Gastroesophageal sphincter (tissue), 4 donors: ENCODE results near the gene C4orf36. TPM values are rescaled to one million over a fixed set of nuclear protein-coding genes. Genes with fewer than 3 reads are reported as not detected.

Source experiments
- ATAC-seq: fragments of 150-250 bp; one replicate; pipeline ENCODE4 v1.9.1; 2016; ENCODE audit warnings: mild to moderate bottlenecking, moderate library complexity
- H3K27ac ChIP-seq, 4 donors: fragments of 200-600 bp; sonication (generic) in 3 of 4; 1 replicate in 3 of 4; 2 replicates in 1 of 4; pipeline ENCODE4 v1.5.1; 2016 to 2019
- H3K27me3 ChIP-seq: fragments of 200-600 bp; sonication (generic); one replicate; pipeline ENCODE4 v1.5.1; 2019
- H3K36me3 ChIP-seq, 2 donors: fragments of 200-600 bp; sonication (generic); one replicate each; pipeline ENCODE4 v1.5.1; 2019; ENCODE audit warnings: control low read depth in 1 of 2
- H3K4me1 ChIP-seq, 3 donors: fragments of 200-600 bp; sonication (generic); 1 replicate in 2 of 3; 2 replicates in 1 of 3; pipeline ENCODE4 v1.5.1; 2016 to 2019; ENCODE audit warnings: control low read depth in 2 of 3
- H3K4me3 ChIP-seq, 2 donors: fragments of 200-600 bp; sonication (generic); one replicate each; pipeline ENCODE4 v1.5.1; 2019; ENCODE audit warnings: mild to moderate bottlenecking in 1 of 2, moderate library complexity in 1 of 2
- H3K9me3 ChIP-seq, 3 donors: fragments of 200-600 bp; sonication (generic); one replicate each; pipeline ENCODE4 v1.5.1; 2017 to 2019; ENCODE audit warnings: control low read depth in 2 of 3
- CTCF ChIP-seq, 4 experiments: fragments of 200-600 bp in 2 of 4; fragments of 450-650 bp in 2 of 4; sonication (generic) in 1 of 4; IDR thresholded peaks; one replicate each; pipeline ENCODE4 v1.5.1; 2017 to 2019; ENCODE audit warnings: antibody characterized with exemption in 4 of 4, mild to moderate bottlenecking in 2 of 4, moderate library complexity in 2 of 4
- EP300 ChIP-seq: sonication (generic); formaldehyde crosslinking; IDR thresholded peaks from one replicate; pipeline ENCODE4 v1.6.1; 2017; ENCODE audit warnings: antibody characterized with exemption, mild to moderate bottlenecking
- POLR2A ChIP-seq, 2 donors: fragments of 450-650 bp; IDR thresholded peaks; one replicate each; pipeline ENCODE4 v1.6.1; 2017; ENCODE audit warnings: antibody characterized with exemption in 2 of 2, mild to moderate bottlenecking in 2 of 2, moderate library complexity in 1 of 2
- POLR2AphosphoS5 ChIP-seq: sonication (generic); formaldehyde crosslinking; IDR thresholded peaks from one replicate; pipeline ENCODE4 v1.6.1; 2017; ENCODE audit warnings: antibody characterized with exemption
- WGBS, 2 donors: methylation state at CpG; one replicate each; pipeline ENCODE4 v1.1.5; 2018; ENCODE audit warnings: low coverage in 1 of 2; 5-methylcytosine and 5-hydroxymethylcytosine counted together
- total RNA-seq, 4 donors: library from RNA; depleted of rRNA; stranded (reverse); fragments of >200 nt; gene quantifications; one replicate each; pipeline ENCODE4 v1.1.0, GENCODE V29; 2016

Gene C4orf36
- total RNA-seq, 4 donors from 2014 or later: not detected

- WGBS, 2 donors: 92 to 93% methylated on average over 6 to 16 of the region's 19 CpGs
These were observed 914 bp upstream of the C4orf36 start for GRCh38 chr4:86893136-86893535.

GRCh38 chr4:86892636-86892960 is 376 bp upstream of the C4orf36 start:
- WGBS, 2 donors: 3 to 26% methylated on average over 3 to 7 of the region's 13 CpGs
- H3K27ac ChIP-seq: peak overlapping the region in 3 of 4 donors; percentile 59 to 77 (median 65)
- H3K4me1 ChIP-seq: peaks cover 0 to 20% (median 2%) of the 10 kb centered on the region in 3 donors
- no peaks in the 10 kb centered on the region for H3K9me3 ChIP-seq
- ATAC-seq: no peak
- no peaks in the 10 kb centered on the region for H3K27me3 ChIP-seq
- TF ChIP-seq CTCF (IDR thresholded peaks at IDR 0.05): no peak
- no peak for TF ChIP-seq POLR2A (IDR thresholded peaks at IDR 0.05)
- no peak for TF ChIP-seq POLR2AphosphoS5
- H3K36me3 ChIP-seq: no peaks in the 10 kb centered on the region
- H3K4me3 ChIP-seq: peak overlapping the region; percentile 77 to 88

More at GRCh38 chr4:86893136-86893535, 914 bp upstream of the C4orf36 start:
- Histone ChIP-seq H3K27me3 (no peaks in the 10 kb centered on the region), H3K4me3 (no peak overlapping the region), H3K9me3 (no peaks in the 10 kb centered on the region), H3K36me3 (no peaks in the 10 kb centered on the region), H3K4me1 (peaks cover 0 to 20% (median 2%) of the 10 kb centered on the region in 3 donors), H3K27ac (no peak overlapping the region)
- no peak for ATAC-seq
- no peak for TF ChIP-seq EP300
- TF ChIP-seq CTCF (IDR thresholded peaks at IDR 0.05): no peak
- TF ChIP-seq POLR2AphosphoS5: no peak
- no peak for TF ChIP-seq POLR2A (IDR thresholded peaks at IDR 0.05)

GRCh38 chr4:86890790-86891189 is 1.4 kb downstream of the C4orf36 start:
- ATAC-seq: no peak
- no peak for TF ChIP-seq POLR2A (IDR thresholded peaks at IDR 0.05)
- TF ChIP-seq CTCF (IDR thresholded peaks at IDR 0.05): no peak
- no peak for TF ChIP-seq EP300
- no peak for TF ChIP-seq POLR2AphosphoS5
- Histone ChIP-seq H3K27me3 (no peaks in the 10 kb centered on the region), H3K36me3 (no peaks in the 10 kb centered on the region), H3K4me1 (peaks cover 0 to 20% (median 2%) of the 10 kb centered on the region in 3 donors), H3K27ac (no peak overlapping the region), H3K4me3 (no peak overlapping the region), H3K9me3 (no peaks in the 10 kb centered on the region)
- WGBS, 2 donors: 60 to 63% methylated on average over 4 to 7 of the region's 7 CpGs

- TF ChIP-seq EP300: no peak
- no peak for TF ChIP-seq CTCF (IDR thresholded peaks at IDR 0.05)
- TF ChIP-seq POLR2AphosphoS5: no peak
- Histone ChIP-seq H3K4me3 (no peak overlapping the region), H3K4me1 (no peaks in the 10 kb centered on the region), H3K36me3 (no peaks in the 10 kb centered on the region), H3K27me3 (no peaks in the 10 kb centered on the region), H3K9me3 (peaks cover 0 to 28% (median 0%) of the 10 kb centered on the region in 3 donors), H3K27ac (no peak overlapping the region)
- WGBS, 2 donors: 92% methylated on average over 1 of the region's 1 CpG; no CpG with 5 or more reads in 1 of the 2 donors
- ATAC-seq: no peak
These were observed 12.6 kb downstream of the C4orf36 start for GRCh38 chr4:86879641-86880040.

- Histone ChIP-seq H3K27me3 (no peaks in the 10 kb centered on the region), H3K36me3 (no peaks in the 10 kb centered on the region), H3K9me3 (peaks cover 0 to 28% (median 0%) of the 10 kb centered on the region in 3 donors), H3K4me1 (no peaks in the 10 kb centered on the region), H3K4me3 (no peak overlapping the region), H3K27ac (no peak overlapping the region)
- no peak for TF ChIP-seq POLR2A (IDR thresholded peaks at IDR 0.05)
- TF ChIP-seq CTCF (IDR thresholded peaks at IDR 0.05): no peak
- no peak for TF ChIP-seq POLR2AphosphoS5
- TF ChIP-seq EP300: no peak
- 80 to 95% methylated on average over 1 to 2 of the region's 2 CpGs for WGBS, 2 donors
- no peak for ATAC-seq
These were observed 13.6 kb downstream of the C4orf36 start for GRCh38 chr4:86878640-86879039.
